ENCODE data around the gene MRRF.
A peak's percentile ranks its signal among the peaks of the same experiment; 100 is the strongest.

The MRRF gene

DNA sequence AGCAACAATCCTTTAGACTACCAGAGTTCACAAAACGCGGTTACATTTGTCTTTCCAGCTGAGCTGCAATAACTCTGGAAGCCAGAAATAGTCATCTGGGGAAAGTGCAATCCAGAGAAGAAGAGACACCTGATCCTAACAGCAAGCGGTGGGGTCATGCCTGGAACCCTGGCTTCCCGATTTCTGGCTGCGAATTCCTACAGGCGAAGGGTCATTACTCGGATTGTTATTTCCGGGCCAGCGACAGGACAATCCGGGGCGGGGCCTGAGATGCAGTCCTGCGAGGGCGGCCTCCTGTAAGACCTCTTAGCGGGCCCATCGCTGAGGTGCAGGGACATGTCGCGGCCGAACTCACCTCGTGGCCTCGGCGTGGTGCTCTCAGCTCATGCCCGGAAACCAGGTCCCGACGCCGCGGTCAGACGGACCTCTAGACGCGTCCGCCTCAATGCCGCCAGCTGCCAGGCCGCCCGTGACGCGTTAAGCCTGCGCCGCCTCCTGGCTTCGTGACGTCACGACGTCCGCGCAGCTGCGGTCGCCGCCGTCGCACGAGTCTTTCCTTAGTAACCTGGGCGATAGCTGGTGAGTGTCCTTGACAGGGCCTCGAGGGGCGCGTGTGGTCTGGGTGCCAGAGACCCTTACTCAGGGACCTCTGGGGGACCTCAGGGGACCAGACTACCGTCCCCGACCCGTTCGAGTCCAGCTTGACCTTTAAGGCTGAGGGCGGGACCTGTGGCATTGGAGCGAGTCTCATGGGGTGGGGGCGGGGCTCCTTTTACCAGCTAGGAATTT, at the start of gene MRRF, which contains the start of gene RBM18:
TSS of gene MRRF (plus strand) at position 523 of the 789 bp plus-strand sequence. CDS start 6,010 bp downstream, outside the sequence.
TSS of gene RBM18 (minus strand) at position 481 of the 789 bp plus-strand sequence. CDS start 3,348 bp downstream, outside the sequence.
- peak; percentile 73 to 87 (median 81) for DNase-seq

DNA sequence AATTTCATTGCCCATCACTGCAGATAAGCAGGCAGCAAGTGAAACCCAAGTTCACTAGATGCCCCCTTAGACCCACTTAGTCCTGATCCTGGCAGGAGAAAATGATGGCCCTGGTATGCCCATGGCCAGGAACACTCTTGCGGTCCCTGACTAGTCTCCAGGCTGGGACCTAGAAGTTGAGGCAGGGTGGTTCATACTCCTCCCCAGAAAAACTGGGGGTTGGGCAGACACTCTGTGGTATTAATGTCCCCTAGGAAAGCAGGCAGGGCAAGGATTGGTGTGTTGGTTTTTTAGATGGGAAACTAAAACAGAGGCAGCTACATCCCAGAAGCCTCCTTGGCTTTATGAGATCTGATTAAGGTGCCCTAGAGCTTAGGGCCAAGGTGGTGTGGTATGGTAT, 49.0 kb upstream of the MRRF start:
- DNase-seq: no peak

DNA sequence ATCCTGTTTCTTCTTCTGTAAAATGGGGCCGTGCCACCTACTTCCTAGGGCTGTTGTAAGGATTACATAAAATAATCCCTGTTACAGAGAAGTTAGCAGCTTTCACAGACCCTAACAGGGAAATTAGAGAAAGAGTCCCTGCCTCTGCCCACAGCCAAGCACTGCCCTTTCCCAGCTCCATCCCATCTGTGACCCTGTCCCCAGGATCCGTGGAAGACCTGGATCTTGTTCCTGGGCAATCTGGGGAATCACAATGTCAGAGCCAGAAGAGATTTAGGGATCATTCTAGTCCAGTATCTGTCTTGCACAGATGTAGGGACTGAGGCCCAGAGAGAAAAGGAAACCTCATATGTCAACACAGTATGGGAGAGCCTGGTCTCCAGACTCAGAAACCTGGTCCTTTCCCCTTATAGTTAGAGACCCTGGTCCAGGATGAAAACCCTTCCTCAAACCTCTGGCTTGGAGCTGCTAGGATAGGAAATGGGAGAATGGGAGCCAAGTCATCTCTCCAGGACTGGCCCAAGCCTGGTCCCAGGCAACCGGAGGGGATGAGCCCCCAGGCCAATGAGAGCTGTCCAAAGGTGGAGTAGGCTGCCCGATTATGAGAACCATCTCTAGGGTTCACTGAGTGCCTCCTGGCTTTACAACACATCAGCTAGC, 48.4 kb upstream of the MRRF start:
- no peak for DNase-seq

GRCh38 chr9:122216798-122217418, 47.8 kb upstream of the MRRF start:
- DNase-seq: no peak

- DNase-seq: no peak
Observed at GRCh38 chr9:122217640-122218039, 47.0 kb upstream of the MRRF start.

DNA sequence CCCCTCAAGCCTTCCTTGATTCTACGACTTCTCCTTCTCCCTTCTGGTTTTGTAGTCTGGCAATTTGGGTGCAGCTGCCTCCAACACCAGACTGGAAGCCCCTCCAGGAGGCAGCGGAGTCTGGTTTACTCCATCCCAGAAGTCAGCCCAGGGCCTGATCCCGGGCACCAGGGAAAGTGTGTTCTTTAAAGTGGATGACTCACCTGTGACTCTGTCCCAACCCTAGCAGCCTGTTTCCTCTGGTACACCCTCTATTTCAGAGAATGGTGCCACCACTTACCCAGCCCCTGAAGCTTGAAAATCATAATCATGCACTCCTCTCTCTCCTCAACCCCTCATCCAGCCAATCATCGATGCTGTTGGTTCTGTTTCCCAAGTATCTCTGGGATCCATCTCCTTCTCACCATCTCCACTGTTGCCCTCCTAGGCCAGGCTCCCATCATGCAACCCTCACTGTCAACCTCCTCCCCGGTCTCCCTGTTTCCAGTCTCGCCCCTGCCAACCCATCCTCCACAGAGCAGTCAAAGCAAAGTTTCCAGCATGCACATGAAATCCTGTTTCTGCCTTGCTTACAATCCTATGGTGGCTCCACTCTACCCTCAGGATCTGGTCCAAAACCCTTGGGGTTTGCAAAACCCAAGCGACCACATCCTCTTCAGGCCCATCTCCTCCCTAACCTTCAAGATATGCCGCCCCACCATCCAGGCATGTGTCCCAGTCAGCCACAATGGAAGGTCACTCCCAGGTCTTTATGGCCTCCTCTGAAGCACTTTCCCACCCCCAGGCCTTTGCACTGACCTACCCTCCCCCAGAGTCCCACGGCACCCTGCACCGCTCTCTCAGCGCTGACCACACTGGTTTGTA, 46.4 kb upstream of the MRRF start:
- no peak for DNase-seq

GRCh38 chr9:122218935-122219855, 45.5 kb upstream of the MRRF start:
- no peak for DNase-seq

DNA sequence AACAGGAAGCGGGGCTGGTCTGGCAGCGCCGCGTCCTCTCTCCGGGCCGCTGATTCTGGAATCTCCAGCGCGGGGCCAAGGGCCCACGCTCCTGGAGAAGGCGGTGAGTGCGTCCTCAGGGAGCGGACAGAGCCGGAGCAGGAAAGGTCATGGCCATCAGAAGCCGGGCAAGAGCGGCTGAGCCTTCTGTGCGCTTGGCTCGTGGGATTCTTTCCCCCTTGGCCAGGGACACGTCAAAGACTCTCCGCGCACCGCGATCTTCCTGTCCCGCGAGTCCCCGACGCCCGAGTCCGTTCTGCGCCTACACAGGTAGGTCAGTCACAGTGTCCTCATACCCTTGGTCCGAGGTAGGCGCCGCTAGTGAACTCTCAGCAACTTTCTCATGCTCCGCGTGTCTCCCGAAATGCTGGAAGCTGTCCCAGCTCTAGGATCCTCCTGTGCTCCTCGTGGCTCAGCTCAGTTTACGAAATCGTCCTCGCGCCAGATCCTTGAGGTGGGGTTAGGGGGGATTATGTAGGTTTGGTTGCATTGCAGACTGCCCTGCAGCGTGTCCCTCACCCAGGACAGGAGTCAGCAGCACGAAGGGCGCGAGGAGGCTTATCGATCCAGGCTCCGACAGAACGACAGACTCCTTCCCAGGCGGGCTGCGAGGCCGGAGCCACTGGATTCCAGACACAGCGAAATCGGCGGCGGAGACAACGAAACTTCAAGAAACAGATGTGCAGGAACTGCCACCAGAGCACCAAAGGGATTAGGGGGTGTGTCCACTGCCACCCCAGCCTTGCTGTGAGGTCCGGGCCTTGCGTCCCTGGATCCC, 44.6 kb upstream of the MRRF start:
- DNase-seq: no peak

GRCh38 chr9:122220673-122221182, 44.0 kb upstream of the MRRF start:
- no peak for DNase-seq

GRCh38 chr9:122221183-122221811, 43.4 kb upstream of the MRRF start:
- DNase-seq: no peak

DNA sequence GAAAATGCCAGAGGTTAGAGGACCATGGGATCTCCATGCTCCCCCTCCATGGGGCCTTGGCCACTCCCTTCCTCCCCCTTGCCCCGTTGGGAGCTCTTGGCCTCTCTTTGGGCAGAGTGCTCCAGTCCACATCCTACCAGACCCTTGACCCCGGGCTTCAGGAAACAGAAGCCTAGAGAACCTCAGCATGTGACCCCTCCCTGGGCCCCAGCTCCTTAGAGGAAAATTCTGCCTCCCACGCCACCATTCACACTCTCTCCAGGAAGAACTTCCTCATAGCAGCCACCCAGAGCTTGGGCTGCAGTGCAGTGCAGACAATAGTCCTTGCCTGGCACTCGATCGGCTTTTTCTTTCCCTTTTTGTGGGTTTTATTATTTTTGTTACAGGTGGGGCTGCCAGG, 41.9 kb upstream of the MRRF start:
- no peak for DNase-seq

GRCh38 chr9:122223435-122223834, 41.2 kb upstream of the MRRF start:
- no peak for DNase-seq

- no peak for DNase-seq
Observed at GRCh38 chr9:122225312-122226141, 39.2 kb upstream of the MRRF start.

- no peak for DNase-seq
Observed at GRCh38 chr9:122226142-122226757, 38.4 kb upstream of the MRRF start.

- DNase-seq: no peak
Observed at GRCh38 chr9:122226758-122227574, 37.7 kb upstream of the MRRF start.

GRCh38 chr9:122227575-122227900, 37.1 kb upstream of the MRRF start:
- DNase-seq: no peak

- DNase-seq: no peak
Observed at GRCh38 chr9:122228191-122228567, 36.5 kb upstream of the MRRF start.

Measured in stimulated activated naive CD4-positive, alpha-beta T cell (primary cell).